ENCODE measurements around the gene SZT2. TPM values are rescaled to one million over a fixed set of nuclear protein-coding genes. Genes with fewer than 3 reads are reported as not detected.

SZT2 gene
- total RNA-seq, 1 donor from 2014 or later = 33.6 TPM

DNA sequence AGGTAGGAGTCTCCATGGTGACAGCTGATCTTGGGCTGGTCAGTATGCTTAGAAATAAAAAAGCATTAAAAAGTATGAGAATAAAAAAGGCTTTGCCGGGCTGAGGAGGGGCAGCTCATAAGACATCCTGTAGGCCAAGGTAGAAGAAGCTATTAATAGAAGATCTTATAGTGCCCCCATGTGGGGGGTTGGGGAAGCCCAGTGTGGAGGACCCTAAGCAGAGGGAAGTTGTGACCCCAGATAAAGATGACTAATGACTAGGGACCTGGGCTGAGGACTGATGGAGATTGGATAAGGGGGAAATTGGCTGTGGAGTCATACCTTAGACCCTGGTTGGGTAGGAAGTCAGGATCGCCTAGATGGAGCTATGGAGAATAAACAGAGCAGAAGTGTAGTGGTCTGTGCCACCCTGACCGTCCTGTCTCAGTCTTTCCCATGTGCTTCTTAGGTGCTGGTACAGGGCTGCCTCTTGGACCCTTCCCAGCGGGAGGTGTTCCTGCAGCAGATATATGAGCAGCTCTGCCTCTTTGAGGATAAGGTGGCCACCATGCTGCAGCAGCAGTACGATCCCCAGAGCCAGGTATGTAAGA lies 25.0 kb downstream of the SZT2 start:
- Mint-ChIP-seq H3K4me1 (ENCODE audit: low read depth) (no peaks in the 10 kb centered on the region), H3K27me3 (ENCODE audit: low read depth) (no peaks in the 10 kb centered on the region), H3K36me3 (ENCODE audit: low read depth) (peaks cover 16% of the 10 kb centered on the region), H3K9me3 (ENCODE audit: low read depth) (no peaks in the 10 kb centered on the region), H3K27ac (ENCODE audit: unreplicated experiment) (no peak overlapping the region), H3K4me3 (ENCODE audit: unreplicated experiment) (no peak overlapping the region)
- TF ChIP-seq CTCF (IDR thresholded peaks at IDR 0.05) = peak; percentile 81
- DNase-seq (ENCODE audit: low spot score) = no peak

DNA sequence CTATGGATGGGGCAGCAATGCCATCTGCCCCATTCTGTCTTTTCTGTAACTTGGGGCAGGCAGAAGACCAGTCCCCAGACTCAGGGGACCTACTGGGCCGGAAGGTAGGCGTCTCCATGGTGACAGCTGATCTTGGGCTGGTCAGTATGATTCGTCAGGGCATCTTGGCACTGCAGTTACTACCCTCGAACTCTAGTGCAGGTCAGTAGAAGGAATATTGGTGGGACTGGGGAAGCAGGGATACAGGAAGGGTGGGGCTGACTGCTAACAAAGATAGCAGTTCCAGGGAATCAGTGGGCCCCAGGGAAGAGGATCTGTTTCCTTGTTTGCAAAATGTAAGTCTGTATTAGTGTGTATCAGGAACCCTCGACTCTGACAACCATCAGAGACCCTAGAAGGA lies 26.2 kb downstream of the SZT2 start:
- Mint-ChIP-seq H3K9me3 (ENCODE audit: low read depth) (no peaks in the 10 kb centered on the region), H3K4me3 (ENCODE audit: unreplicated experiment) (no peak overlapping the region), H3K4me1 (ENCODE audit: low read depth) (no peaks in the 10 kb centered on the region), H3K27me3 (ENCODE audit: low read depth) (no peaks in the 10 kb centered on the region), H3K36me3 (ENCODE audit: low read depth) (peaks cover 21% of the 10 kb centered on the region), H3K27ac (ENCODE audit: unreplicated experiment) (no peak overlapping the region)
- no peak for TF ChIP-seq CTCF (IDR thresholded peaks at IDR 0.05)
- DNase-seq (ENCODE audit: low spot score) = no peak

GRCh38 chr1:43418858-43419257 lies 29.2 kb downstream of the SZT2 start:
- Mint-ChIP-seq H3K4me3 (ENCODE audit: unreplicated experiment) (no peak overlapping the region), H3K4me1 (ENCODE audit: low read depth) (no peaks in the 10 kb centered on the region), H3K27me3 (ENCODE audit: low read depth) (no peaks in the 10 kb centered on the region), H3K36me3 (ENCODE audit: low read depth) (peaks cover 32% of the 10 kb centered on the region), H3K9me3 (ENCODE audit: low read depth) (no peaks in the 10 kb centered on the region), H3K27ac (ENCODE audit: unreplicated experiment) (no peak overlapping the region)
- TF ChIP-seq CTCF (IDR thresholded peaks at IDR 0.05) = no peak
- DNase-seq (ENCODE audit: low spot score) = no peak

- H3K9me3 Mint-ChIP-seq (ENCODE audit: low read depth) = no peaks in the 10 kb centered on the region
- no peak overlapping the region for H3K27ac Mint-ChIP-seq (ENCODE audit: unreplicated experiment)
- no peak for TF ChIP-seq CTCF (IDR thresholded peaks at IDR 0.05)
- H3K27me3 Mint-ChIP-seq (ENCODE audit: low read depth) = no peaks in the 10 kb centered on the region
- no peak for DNase-seq (ENCODE audit: low spot score)
- peaks cover 31% of the 10 kb centered on the region for H3K36me3 Mint-ChIP-seq (ENCODE audit: low read depth)
- no peak overlapping the region for H3K4me3 Mint-ChIP-seq (ENCODE audit: unreplicated experiment)
- no peaks in the 10 kb centered on the region for H3K4me1 Mint-ChIP-seq (ENCODE audit: low read depth)
Observed at GRCh38 chr1:43419627-43420425, 30.1 kb downstream of the SZT2 start.

- H3K36me3 Mint-ChIP-seq (ENCODE audit: low read depth) = peaks cover 33% of the 10 kb centered on the region
- no peaks in the 10 kb centered on the region for H3K9me3 Mint-ChIP-seq (ENCODE audit: low read depth)
- no peaks in the 10 kb centered on the region for H3K4me1 Mint-ChIP-seq (ENCODE audit: low read depth)
- no peak for TF ChIP-seq CTCF (IDR thresholded peaks at IDR 0.05)
- no peaks in the 10 kb centered on the region for H3K27me3 Mint-ChIP-seq (ENCODE audit: low read depth)
- H3K4me3 Mint-ChIP-seq (ENCODE audit: unreplicated experiment) = no peak overlapping the region
- no peak overlapping the region for H3K27ac Mint-ChIP-seq (ENCODE audit: unreplicated experiment)
- DNase-seq (ENCODE audit: low spot score) = no peak
Observed at GRCh38 chr1:43420874-43421273, 31.2 kb downstream of the SZT2 start.

Data from chondrocyte (in vitro differentiated cells).